Lung (tissue), 12 donors: Measurements from ENCODE around the gene TDRD6. TPM values are rescaled to one million over a fixed set of nuclear protein-coding genes. Genes with fewer than 3 reads are reported as not detected.

Source experiments
- ATAC-seq: fragments of 200-7000 bp; cut with Tn5 transposase; one replicate; pipeline ENCODE4 v1.9.1; 2020; ENCODE audit warnings: moderate number of reproducible peaks; ENCODE audit not compliant: insufficient read depth, low FRiP score
- DNase-seq, 3 donors: peaks; one replicate each; pipeline ENCODE4 v3.0.0-alpha.2; 2013 to 2017
- H3K27ac ChIP-seq, 2 donors: one replicate each; pipeline ENCODE4 v1.5.1; 2013; ENCODE audit warnings: mild to moderate bottlenecking in 2 of 2, moderate library complexity in 2 of 2, control low read depth in 1 of 2, inconsistent platforms in 1 of 2, low read depth in 1 of 2, low read length in 1 of 2
- H3K27me3 ChIP-seq, 3 donors: one replicate each; pipeline ENCODE4 v1.5.1; 2013; ENCODE audit warnings: low read length in 2 of 3; ENCODE audit not compliant: control insufficient read depth in 3 of 3, insufficient read depth in 3 of 3
- H3K36me3 ChIP-seq, 4 donors: one replicate each; pipeline ENCODE4 v1.5.1; 2013; ENCODE audit warnings: low read length in 4 of 4, mild to moderate bottlenecking in 1 of 4, moderate library complexity in 1 of 4; ENCODE audit not compliant: control insufficient read depth in 4 of 4, insufficient read depth in 4 of 4
- H3K4me1 ChIP-seq, 5 donors: one replicate each; pipeline ENCODE4 v1.5.1; 2013; ENCODE audit warnings: low read length in 5 of 5, mild to moderate bottlenecking in 2 of 5, moderate library complexity in 1 of 5; ENCODE audit not compliant: control insufficient read depth in 5 of 5, insufficient read depth in 5 of 5
- H3K4me3 ChIP-seq: one replicate; pipeline ENCODE4 v1.5.1; 2013; ENCODE audit warnings: mild to moderate bottlenecking, control low read depth, moderate library complexity
- H3K9ac ChIP-seq, 2 donors: one replicate each; pipeline ENCODE4 v1.5.1; 2013; ENCODE audit warnings: low read length in 2 of 2, control low read depth in 1 of 2; ENCODE audit not compliant: insufficient read depth in 1 of 2
- H3K9me3 ChIP-seq, 4 donors: one replicate each; pipeline ENCODE4 v1.5.1; 2013; ENCODE audit warnings: low read length in 3 of 4, mild to moderate bottlenecking in 1 of 4, moderate library complexity in 1 of 4; ENCODE audit not compliant: control insufficient read depth in 4 of 4, insufficient read depth in 3 of 4
- CTCF ChIP-seq: IDR thresholded peaks from 2 replicates; pipeline ENCODE4 v1.5.1; 2012; ENCODE audit warnings: mild to moderate bottlenecking; ENCODE audit errors: control extremely low read depth, extremely low read depth
- WGBS, 2 donors: extraction: QIAGEN DNeasy Blood & Tissue Kit; methylation state at CpG; one replicate each; pipeline ENCODE4 v1.1.7; 2013; 5-methylcytosine and 5-hydroxymethylcytosine counted together
- polyA plus RNA-seq, 2 donors: library from polyadenylated mRNA; stranded (reverse); fragments of 200-250 nt; gene quantifications; one replicate each; pipeline ENCODE4 v1.2.1, GENCODE V29; 2013
- total RNA-seq, 2 donors: library from RNA; depleted of rRNA in 1 of 2; stranded (reverse); fragments of >200 nt in 1 of 2; gene quantifications; one replicate each; pipeline ENCODE4 v1.2.1, GENCODE V29; 2014 to 2021
- donor health status: control.
- donor health status: control.
- donor health status: Bipolar disorder and iron deficiency.
- donor health status: healthy.
- donor health status: DM: yes; HTN: yes; CAD: no.

The TDRD6 gene
- total and polyA plus RNA-seq, 4 donors: 0.03 to 1.8 (median 0.42) TPM

DNA sequence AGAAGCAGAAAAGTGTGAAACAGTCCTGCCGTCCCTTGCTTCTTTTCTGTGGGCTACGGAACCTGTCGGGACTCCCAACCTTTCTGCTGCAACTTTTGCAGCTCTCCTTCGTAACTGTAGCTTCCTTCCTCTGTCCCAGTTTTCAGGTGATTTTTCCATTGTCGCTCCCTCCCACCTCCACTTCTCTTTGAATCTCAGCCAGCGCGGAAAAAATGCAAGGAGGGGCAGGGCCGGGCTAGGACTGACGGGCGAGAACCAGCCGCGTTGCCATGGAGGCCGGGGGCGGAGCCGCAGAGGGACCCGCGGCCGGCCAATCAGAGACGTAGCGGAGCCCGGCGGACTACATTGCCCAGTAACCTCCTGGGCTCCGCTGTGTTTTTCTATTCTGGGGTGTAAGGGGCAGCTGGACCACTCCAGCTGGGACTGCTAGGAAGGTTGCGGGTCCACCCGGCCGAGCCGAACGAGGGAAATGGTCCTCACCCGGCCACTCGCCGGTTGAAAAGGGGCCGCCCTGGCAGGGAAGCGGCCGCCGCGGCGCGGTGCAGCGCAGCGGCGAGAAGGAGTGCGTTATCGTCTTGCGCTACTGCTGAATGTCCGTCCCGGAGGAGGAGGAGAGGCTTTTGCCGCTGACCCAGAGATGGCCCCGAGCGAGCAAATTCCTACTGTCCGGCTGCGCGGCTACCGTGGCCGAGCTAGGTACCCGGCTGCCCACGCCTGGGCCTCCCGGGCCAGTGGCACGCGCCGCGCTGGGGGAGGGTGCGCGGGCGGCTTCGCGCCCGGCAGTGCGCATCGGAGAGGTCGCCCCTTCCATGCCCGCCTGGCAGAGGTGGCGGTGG is 34.9 kb upstream of the TDRD6 start, which contains the start of the genes CYP39A1 and SLC25A27:
Gene CYP39A1, minus strand, starts transcription at position 216 of the 836 bp plus-strand sequence. CDS start 236 bp downstream, outside the sequence.
Gene SLC25A27, plus strand, starts transcription at position 373 of the 836 bp plus-strand sequence. Its CDS starts 218 bp downstream, at position 591.
- TF ChIP-seq CTCF: no peak
- Histone ChIP-seq H3K9ac (peak within 1 kb of the TSS; percentile 80 to 93), H3K4me3 (peak within 1 kb of the TSS; percentile 94), H3K9me3 (no peaks in the 10 kb centered on the region), H3K4me1 (peaks cover 0 to 25% (median 0%) of the 10 kb centered on the region in 5 donors), H3K27ac (peak within 1 kb of the TSS; percentile 89 to 90), H3K27me3 (no peaks in the 10 kb centered on the region), H3K36me3 (no peaks in the 10 kb centered on the region)
- ATAC-seq (peak; percentile 99), DNase-seq (peak; percentile 95 to 96 (median 96))
- 0 to 1% methylated on average over 70 to 72 of the region's 72 CpGs for WGBS, 2 donors

GRCh38 chr6:46653439-46654195 is 34.1 kb upstream of the TDRD6 start:
- no peak for TF ChIP-seq CTCF
- no peak for ATAC-seq
- peak overlapping the region; percentile 94 for H3K4me3 ChIP-seq
- H3K27ac ChIP-seq: peak overlapping the region; percentile 89 to 90
- peaks cover 0 to 25% (median 0%) of the 10 kb centered on the region in 5 donors for H3K4me1 ChIP-seq
- peak in 2 of 3 donors; percentile 70 to 76 for DNase-seq
- no peaks in the 10 kb centered on the region for H3K9me3 ChIP-seq
- 23 to 33% methylated on average over 10 of the region's 10 CpGs for WGBS, 2 donors
- H3K9ac ChIP-seq: peak overlapping the region in 1 of 2 donors; percentile 14
- no peaks in the 10 kb centered on the region for H3K27me3 ChIP-seq
- no peaks in the 10 kb centered on the region for H3K36me3 ChIP-seq

DNA sequence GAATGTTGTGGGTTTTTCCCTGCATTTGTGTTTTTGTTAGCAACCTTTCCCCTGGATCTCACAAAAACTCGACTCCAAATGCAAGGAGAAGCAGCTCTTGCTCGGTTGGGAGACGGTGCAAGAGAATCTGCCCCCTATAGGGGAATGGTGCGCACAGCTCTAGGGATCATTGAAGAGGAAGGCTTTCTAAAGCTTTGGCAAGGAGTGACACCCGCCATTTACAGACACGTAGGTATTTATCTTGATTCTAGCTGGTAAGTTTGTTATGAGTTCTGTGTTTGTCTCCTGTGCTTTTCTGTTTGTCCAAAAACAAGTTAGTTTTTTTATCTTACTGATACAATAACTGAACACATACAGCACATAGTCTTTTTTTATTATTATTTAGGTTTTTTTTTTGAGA is 31.9 kb upstream of the TDRD6 start:
- 82 to 85% methylated on average over 6 of the region's 6 CpGs for WGBS, 2 donors
- DNase-seq (peak in 1 of 3 donors; percentile 26), ATAC-seq (no peak)
- no peak overlapping the region for H3K27ac ChIP-seq
- no peak for TF ChIP-seq CTCF
- H3K9me3 ChIP-seq: no peaks in the 10 kb centered on the region
- peaks cover 0 to 16% (median 0%) of the 10 kb centered on the region in 5 donors for H3K4me1 ChIP-seq
- no peaks in the 10 kb centered on the region for H3K27me3 ChIP-seq
- H3K36me3 ChIP-seq: no peaks in the 10 kb centered on the region
- H3K9ac ChIP-seq: no peak overlapping the region
- H3K4me3 ChIP-seq: no peak overlapping the region
